Measurements from ENCODE around the gene MSLN. TPM values are rescaled to one million over a fixed set of nuclear protein-coding genes. Genes with fewer than 3 reads are reported as not detected.

MSLN gene
- total and polyA plus RNA-seq, 2 of the 8 experiments (the other 6 are each of a cell fraction or from before 2014, with no cell fraction given), result 0.28 to 0.50 TPM

GRCh38 chr16:777826-778225 is 17.3 kb downstream of the MSLN start:
- ChIA-PET CTCF (ENCODE audit: partially characterized antibody) (interaction anchor here (1.7 to 13.7 kb wide), 3 partner anchors 35 to 65 kb away, joined by 8 to 424 read pairs (median 144); partner anchors contain the start of genes ANTKMT, CCDC78, CIAO3 and HAGHL), POLR2A (ENCODE audit: partially characterized antibody) (interaction anchor here (0.8 to 2.1 kb wide), 4 partner anchors 18 to 48 kb away, joined by 4 to 7 read pairs (median 4); no protein-coding TSS in a partner anchor)
- Histone ChIP-seq H3K79me2 (ENCODE audit: control insufficient read depth in 1 of 2, insufficient read depth in 2 of 2, low read length in 2 of 2) (no peaks in the 10 kb centered on the region), H2BK20ac (ENCODE audit: low read length) (no peak overlapping the region), H2BK15ac (ENCODE audit: low read length) (no peak overlapping the region), H3K56ac (replicated peaks; ENCODE audit: insufficient read length, low read depth, low read length) (no peak overlapping the region), H3K36me3 (ENCODE audit: control insufficient read depth in 2 of 4, insufficient read depth in 4 of 4, low read length in 3 of 4) (no peaks in the 10 kb centered on the region), H3K14ac (ENCODE audit: insufficient read length) (no peak overlapping the region), H2AFZ (ENCODE audit: low read length) (no peak overlapping the region), H3K4me1 (replicated peaks in 1 of 4; ENCODE audit: control insufficient read depth in 3 of 4, insufficient read depth in 4 of 4, low read length in 3 of 4) (no peaks in the 10 kb centered on the region), H3K4ac (replicated peaks; ENCODE audit: insufficient read length, low read depth, low read length) (no peak overlapping the region), H3K18ac (ENCODE audit: extremely low read depth, low read length) (no peak overlapping the region), H2BK12ac (ENCODE audit: low read depth, low read length) (no peak overlapping the region), H3K27me3 (replicated peaks in 1 of 4; ENCODE audit: control insufficient read depth in 3 of 4, extremely low read depth in 1 of 4, insufficient read depth in 3 of 4, low read length in 3 of 4) (peaks cover 0 to 3% (median under 1%) of the 10 kb centered on the region in 4 experiments; a peak in 3 of 7 replicates), H3K23me2 (ENCODE audit: low read depth, low read length) (no peaks in the 10 kb centered on the region; the same call in 1 of the 2 replicates), H3K9me3 (ENCODE audit: insufficient read depth in 2 of 2, low read depth in 1 of 2, low read length in 1 of 2) (no peaks in the 10 kb centered on the region), H3K4me2 (ENCODE audit: insufficient read depth in 1 of 2, low read depth in 2 of 2, low read length in 2 of 2) (no peak overlapping the region), H4K91ac (replicated peaks; ENCODE audit: insufficient read length, low read length) (no peak overlapping the region), H4K20me1 (replicated peaks in 1 of 2; ENCODE audit: control insufficient read depth in 1 of 2, insufficient read depth in 2 of 2, low read length in 2 of 2) (peaks cover 0 to 4% of the 10 kb centered on the region in 2 experiments), H3K23ac (ENCODE audit: insufficient read length) (no peak overlapping the region), H3K27ac (ENCODE audit: low read depth, low read length) (no peak overlapping the region; the same call in 1 of the 2 replicates), H2AK5ac (ENCODE audit: low read depth, low read length) (no peak overlapping the region), H4K5ac (ENCODE audit: insufficient read length, low read depth, low read length) (no peak overlapping the region), H4K8ac (ENCODE audit: extremely low read depth, insufficient read depth, low read length) (no peak overlapping the region), H3K79me1 (ENCODE audit: low read depth, low read length) (no peaks in the 10 kb centered on the region), H2BK5ac (ENCODE audit: low read depth, low read length) (no peak overlapping the region), H3K4me3 (ENCODE audit: extremely low read depth in 1 of 4, insufficient read depth in 2 of 4, low read depth in 3 of 4, low read length in 4 of 4) (no peak overlapping the region), H3K9ac (replicated peaks in 1 of 4; ENCODE audit: extremely low read depth in 1 of 4, low read depth in 3 of 4, low read length in 3 of 4) (no peak overlapping the region), H2BK120ac (replicated peaks; ENCODE audit: low read depth, low read length) (no peak overlapping the region)
- DNase-seq (ENCODE audit: low read depth in 1 of 2, low spot score in 2 of 2), result no peak
- WGBS, 2 experiments (ENCODE audit: extremely low coverage in 1 of 2, insufficient coverage in 1 of 2, insufficient read length in 1 of 2, insufficient replicate concordance in 2 of 2, low coverage in 1 of 2, low lambda C conversion rate in 2 of 2, missing lambda C conversion rate in 1 of 2), result 88% methylated on average over 16 of the region's 16 CpGs; no CpG with 5 or more reads in 1 of the 2 experiments
- no peak for FAIRE-seq
- TF ChIP-seq ASH2L (IDR thresholded peaks at IDR 0.05; ENCODE audit: low read length), result no peak
- no peak for TF ChIP-seq BACH1 (IDR thresholded peaks at IDR 0.05; ENCODE audit: low read length)
- TF ChIP-seq RFX5 (IDR thresholded peaks at IDR 0.05; ENCODE audit: borderline replicate concordance, low read depth, low read length), result no peak
- TF ChIP-seq NANOG (IDR thresholded peaks at IDR 0.05; ENCODE audit: insufficient read depth, low read depth, low read length, poor library complexity, severe bottlenecking), result no peak
- TF ChIP-seq PHF8 (conservative IDR thresholded peaks at IDR 0.05; ENCODE audit: low read depth, low read length), result no peak
- TF ChIP-seq E2F6 (IDR thresholded peaks at IDR 0.05), result no peak
- TF ChIP-seq USF2 (IDR thresholded peaks at IDR 0.05; ENCODE audit: low read length), result no peak
- no peak for TF ChIP-seq TEAD4 (IDR thresholded peaks at IDR 0.05; ENCODE audit: low read depth, low read length)
- no peak for TF ChIP-seq ZNF274 (IDR thresholded peaks at IDR 0.05; ENCODE audit: borderline replicate concordance, extremely low read depth, low read length)
- no peak for TF ChIP-seq TBP (IDR thresholded peaks at IDR 0.05; ENCODE audit: low read depth, low read length)
- no peak for TF ChIP-seq RAD21 (IDR thresholded peaks at IDR 0.05 in 1 of 2, conservative IDR thresholded peaks at IDR 0.05 in 1 of 2; ENCODE audit: low read depth in 2 of 2, low read length in 2 of 2)
